Regular cardiac myocyte (primary cell): Measurements from ENCODE around the gene OR8A1. TPM values are rescaled to one million over a fixed set of nuclear protein-coding genes. Genes with fewer than 3 reads are reported as not detected.

Experiments
- total RNA-seq: library from RNA; depleted of rRNA; stranded (reverse); fragments of >200 nt; gene quantifications from 2 replicates; pipeline ENCODE4 v1.2.3, GENCODE V29; 2014

OR8A1 gene
- not detected in 2 replicates for total RNA-seq

DNA sequence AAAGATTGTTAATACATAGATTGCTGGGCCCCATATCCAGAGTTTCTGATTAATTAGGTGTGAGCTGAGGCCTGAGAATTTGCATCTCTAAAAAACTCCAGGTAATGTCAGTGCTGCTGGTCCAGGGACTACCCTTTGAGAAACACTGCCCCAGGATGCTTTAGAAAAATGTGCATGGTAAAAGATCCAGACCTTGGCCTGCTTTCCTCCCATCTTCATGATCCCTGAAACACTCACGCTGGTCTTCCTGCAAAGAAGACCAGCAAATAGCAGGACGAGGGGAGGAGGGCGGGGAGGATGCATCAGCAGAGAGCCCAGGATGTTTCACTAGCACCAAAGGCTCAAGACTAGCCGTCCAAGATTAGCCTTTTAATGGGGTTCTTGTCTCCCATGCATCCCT is at the start of gene OR8A1:
TSS of gene OR8A1 (plus strand) at position 301 of the 400 bp plus-strand sequence. CDS start 123 bp downstream, outside the sequence.

DNA sequence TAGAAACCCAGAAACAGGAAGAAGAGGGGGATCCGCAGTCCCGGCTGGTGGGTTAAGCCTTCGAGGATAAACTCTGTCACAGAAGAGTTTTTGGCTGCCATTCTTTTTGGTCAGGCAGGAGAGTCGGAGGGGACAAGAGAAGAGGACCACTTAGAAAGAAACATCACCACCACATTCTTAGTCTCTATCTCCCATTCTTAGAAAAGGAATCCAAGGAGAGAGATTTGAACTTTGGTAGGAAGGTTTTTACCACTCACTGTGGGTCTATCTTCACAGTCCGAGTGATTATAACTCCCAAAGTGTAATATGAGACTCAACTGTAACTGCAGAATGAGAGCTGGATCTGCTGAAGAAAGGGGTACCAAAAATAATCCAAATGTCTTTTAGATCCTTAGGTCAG is 26.2 kb upstream of the OR8A1 start, which contains the start of gene OR8B12:
TSS of gene OR8B12 (minus strand) at position 101 of the 400 bp plus-strand sequence. CDS start at position 101, 0 bp downstream.

DNA sequence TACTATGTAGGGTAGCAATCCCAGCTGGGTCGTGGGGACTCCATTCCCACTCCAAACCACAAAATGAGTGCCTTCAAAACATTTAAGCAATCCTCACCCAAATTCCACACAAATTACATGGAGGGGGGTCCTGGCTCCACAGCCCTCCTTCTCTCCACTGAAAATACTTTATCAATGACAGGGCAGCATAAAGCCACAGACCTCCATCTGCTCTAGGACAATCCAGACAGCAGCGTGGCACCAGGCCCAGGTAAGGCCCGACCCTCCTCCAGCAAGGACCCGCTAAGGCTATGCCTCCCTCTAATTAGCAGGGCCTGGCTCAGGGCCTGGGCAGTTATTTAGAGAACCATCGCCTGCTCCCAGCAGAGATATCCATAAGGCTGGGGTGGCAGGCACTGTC is 41.3 kb downstream of the OR8A1 start, which contains the start of gene PANX3:
TSS of gene PANX3 (plus strand) at position 365 of the 400 bp plus-strand sequence. CDS start 129 bp downstream, outside the sequence.

Other genes starting within 250 kb of the OR8A1 start
- not detected in 2 replicates for gene OR8D2, start 249.8 kb upstream of the OR8A1 start, total RNA-seq
- not detected in 2 replicates for gene OR8B2, start 185.5 kb upstream of the OR8A1 start, total RNA-seq
- gene OR8B3, start 171.0 kb upstream of the OR8A1 start, total RNA-seq, result not detected in 2 replicates
- gene OR8B4, start 145.1 kb upstream of the OR8A1 start, total RNA-seq, result not detected in 2 replicates
- gene OR8B8, start 124.3 kb upstream of the OR8A1 start, total RNA-seq, result not detected in 2 replicates
- gene OR8B12, start 26.3 kb upstream of the OR8A1 start, total RNA-seq, result not detected in 2 replicates
- gene PANX3, start 41.4 kb downstream of the OR8A1 start, total RNA-seq, result not detected in 2 replicates
- gene TBRG1, start 52.9 kb downstream of the OR8A1 start, total RNA-seq, result 23.6 and 28.2 TPM in 2 replicates
- gene SIAE, start 103.7 kb downstream of the OR8A1 start, total RNA-seq, result 7.1 and 18.6 TPM in 2 replicates
- gene SPA17, start 103.9 kb downstream of the OR8A1 start, total RNA-seq, result 8.2 and 13.0 TPM in 2 replicates
- 0.28 and 0.77 TPM in 2 replicates for gene NRGN, start 169.9 kb downstream of the OR8A1 start, total RNA-seq
- not detected in 2 replicates for gene VSIG2, start 182.3 kb downstream of the OR8A1 start, total RNA-seq
- gene ESAM, start 192.3 kb downstream of the OR8A1 start, total RNA-seq, result 2.5 and 7.1 TPM in 2 replicates
- gene MSANTD2, start 230.4 kb downstream of the OR8A1 start, total RNA-seq, result 8.5 and 8.8 TPM in 2 replicates